CD4-positive, alpha-beta T cell treated with Interleukin-1 beta for 1 hour (primary cell): ENCODE results near the gene TBC1D1.

ENCODE experiments used
- DNase-seq, 2 donors: peaks; one replicate each; pipeline ENCODE4 v3.0.0-alpha.2; 2020 to 2022

TBC1D1 gene

DNA sequence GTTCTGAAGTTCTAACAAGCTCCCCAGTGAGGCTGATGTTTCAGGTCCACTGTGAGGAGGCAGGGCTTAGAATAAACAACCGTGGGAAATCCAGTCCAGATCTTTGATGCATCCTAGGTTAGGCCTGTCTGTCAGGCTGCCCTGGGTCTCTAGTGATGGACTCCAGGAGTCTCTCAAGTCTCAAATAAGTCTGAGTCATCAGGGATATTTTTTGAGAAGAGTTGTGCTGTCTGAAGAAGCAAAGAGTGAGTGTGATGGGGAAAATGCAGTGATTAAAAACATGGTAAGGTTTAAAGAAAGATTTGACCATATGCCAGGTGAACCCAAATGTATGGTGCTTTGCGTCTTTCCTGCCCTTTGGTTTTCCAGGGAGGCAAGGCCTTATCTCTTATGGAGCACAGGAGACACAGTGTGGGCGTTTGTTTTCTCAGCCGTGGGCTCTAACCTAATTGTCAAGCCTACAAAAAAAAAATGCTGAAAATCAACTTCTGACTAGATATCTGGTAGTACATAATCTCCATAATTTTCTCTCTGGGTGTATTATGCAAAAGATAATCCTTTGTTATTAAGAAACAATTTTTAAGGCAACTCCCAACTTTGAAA, 170.0 kb downstream of the TBC1D1 start:
- DNase-seq, result no peak

DNA sequence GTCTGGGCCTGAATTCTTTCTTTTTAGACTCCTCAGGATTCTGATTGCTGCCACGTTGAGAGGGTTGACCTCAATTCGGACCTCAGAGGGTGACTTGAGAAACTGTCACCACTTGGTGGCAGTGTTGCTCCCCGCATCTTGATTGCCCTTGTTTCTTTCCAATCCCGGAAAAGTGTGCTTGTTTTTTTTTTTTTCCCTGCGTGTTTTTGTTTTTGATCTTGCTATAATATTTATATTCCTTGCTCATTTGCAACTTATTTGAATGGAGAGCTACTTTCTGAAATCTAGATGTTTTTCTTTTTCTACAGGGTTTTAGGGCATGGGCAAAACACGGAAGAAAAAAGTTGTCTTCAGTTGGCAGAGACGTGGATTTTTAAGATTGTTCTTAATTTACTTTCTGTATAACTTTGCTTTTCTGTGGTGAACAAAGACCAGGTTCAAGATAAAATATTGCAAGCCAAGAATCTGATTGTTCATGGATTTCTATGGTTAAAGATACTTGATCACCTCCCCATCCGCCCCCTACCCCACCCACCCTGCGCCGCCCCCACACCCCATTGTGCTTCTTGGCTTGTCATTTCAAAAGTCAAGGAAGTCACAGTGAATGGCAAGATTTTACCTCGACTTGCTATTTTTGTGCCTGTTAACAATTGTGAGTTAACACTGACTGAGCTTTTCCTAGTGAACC, 171.3 kb downstream of the TBC1D1 start:
- DNase-seq, result peak; percentile 62 to 64

DNA sequence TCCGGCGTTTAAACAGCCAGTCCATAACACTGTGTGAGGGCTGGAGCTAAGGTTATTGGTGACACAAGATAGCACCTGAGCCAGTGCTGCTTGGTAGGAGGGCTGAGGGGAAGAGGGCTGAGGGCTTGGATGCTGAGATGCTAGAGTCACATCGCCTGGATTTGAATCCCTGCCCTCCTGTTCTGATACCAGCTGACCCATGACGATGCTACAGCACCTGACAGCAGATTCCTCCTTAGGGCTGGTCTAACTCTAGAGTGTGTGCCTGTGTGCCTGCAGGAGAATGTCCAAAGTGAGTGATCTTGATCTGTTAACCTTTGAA, 171.9 kb downstream of the TBC1D1 start:
- no peak for DNase-seq

DNA sequence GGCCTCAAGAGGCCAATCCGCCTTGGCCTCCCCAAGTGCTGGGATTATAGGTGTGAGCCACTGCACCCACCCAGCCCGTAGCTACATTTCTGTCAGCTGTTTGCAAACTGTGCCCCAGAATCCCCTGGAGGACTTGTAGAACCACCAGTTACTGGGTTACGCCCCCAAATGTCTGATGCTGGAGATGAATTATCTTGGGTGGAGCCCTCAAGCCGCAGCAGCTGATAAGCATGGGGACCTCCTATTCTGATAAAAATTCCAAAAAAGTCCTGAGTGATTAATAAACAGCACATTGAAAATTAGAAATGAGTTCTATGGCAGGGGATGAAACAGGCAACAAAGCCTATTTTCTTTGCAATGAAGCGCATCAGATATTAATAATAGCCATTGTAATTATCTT, 174.3 kb downstream of the TBC1D1 start:
- no peak for DNase-seq

DNA sequence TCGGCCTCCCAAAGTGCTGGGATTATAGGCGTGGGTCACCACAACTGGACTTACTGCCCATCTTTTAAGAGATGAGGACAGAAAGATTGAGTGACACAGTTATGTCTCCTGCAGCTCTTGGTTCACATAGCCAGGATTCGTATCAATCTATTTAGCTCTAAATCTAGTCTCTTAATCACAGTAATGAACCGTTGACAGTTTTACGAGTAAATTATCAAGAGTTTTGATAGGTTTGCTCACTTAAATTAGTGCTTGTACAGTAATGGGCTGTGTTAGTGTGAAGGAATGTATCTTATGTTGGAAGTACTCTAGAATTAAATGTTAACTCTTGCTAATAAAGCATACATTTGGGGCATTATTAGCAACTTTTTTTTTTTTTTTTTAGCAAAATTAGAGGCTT, 175.0 kb downstream of the TBC1D1 start:
- DNase-seq, result no peak

DNA sequence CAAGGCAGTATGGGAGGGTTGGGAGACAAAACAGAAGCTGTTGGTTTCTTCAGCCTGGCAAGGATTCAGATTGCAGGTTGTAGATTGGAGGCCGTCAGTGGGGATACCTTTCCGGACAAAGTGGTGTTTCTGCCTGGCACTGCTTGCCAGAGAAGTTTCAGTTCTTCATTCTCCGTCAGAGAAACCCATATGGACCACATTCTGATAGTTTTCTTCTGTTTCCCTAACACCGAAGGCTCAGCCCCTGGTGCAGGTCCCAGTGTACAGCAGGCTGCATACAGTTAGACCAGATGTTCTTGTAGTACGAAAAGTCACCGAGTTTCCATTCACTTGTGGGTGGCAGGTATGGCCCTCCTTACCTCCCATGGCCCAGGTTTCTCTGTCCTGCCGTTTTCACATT, 176.6 kb downstream of the TBC1D1 start:
- DNase-seq, result peak in 1 of 2 donors; percentile 19

DNA sequence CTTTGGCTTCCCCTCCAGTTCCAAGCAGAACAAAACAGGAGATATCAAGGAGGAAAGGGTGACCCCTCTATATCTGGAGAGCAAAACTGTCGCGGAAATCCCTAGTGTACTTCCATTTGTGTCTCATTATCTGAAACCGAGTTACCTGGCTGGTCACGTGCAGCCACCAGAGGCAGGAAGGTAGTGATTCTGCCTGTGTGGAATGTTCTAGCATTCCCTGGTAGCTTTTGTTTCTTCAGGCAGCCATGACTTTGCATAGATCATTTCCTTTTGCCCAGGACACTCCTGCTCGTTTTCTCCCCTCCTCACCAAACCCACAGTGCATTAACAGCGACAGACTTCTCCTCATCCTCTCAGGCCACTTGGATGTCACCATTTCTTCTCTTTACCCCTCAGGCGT, 177.2 kb downstream of the TBC1D1 start:
- DNase-seq, result no peak

DNA sequence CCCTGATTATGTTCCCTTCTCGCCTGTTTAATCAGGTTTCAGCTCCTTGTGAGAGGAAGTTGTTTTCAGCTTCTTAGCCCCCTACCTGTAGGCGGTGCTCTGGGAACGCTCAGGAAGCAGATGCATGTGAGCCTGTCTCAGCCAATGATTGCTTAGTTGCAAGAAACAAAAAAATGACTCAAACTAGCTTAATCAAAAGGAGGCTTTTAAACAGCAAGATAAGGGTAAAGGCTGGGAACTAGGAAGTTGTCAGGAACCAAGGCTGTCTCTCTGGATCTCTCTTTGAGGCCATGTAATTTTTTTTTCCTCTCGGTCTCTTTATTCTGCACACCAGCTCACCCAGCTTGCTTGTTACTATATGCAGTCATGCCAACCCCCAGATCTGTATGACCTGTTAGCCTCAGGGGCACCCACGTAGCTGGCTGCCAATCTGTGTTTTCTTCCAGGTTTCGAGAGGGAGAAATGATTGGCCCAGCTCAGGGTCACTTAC, 178.4 kb downstream of the TBC1D1 start:
- peak; percentile 25 to 28 for DNase-seq

DNA sequence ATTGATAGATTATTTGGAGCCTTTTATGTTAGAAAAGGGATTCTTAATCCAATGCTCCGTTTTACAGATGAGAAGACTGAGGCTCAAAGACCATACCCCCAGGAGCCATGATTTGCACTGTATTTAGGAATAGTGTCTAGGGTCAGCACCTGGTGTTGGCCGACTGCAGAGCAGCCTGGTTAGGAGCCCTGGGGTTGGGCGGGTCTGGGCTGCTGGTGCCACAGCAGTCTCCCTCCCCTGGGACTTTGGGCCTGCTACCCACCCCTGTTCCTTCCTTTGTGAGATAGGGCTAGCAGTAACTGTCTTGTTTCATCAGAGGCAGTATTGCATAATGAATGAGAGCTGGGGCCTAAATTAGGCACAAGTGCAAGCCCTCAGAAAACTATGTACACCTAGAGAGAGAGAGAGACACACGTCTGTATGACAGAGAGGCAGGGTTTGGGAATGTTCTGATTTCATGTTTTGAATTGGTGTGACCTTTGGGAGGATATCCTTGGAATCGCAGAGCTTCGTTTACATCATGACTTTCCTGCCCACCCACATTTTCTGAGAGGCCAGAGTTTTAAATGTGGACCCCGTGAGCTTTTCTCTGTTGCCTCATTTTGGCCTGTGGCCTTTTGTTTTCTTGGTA, 181.0 kb downstream of the TBC1D1 start:
- peak in 1 of 2 donors; percentile 20 for DNase-seq

DNA sequence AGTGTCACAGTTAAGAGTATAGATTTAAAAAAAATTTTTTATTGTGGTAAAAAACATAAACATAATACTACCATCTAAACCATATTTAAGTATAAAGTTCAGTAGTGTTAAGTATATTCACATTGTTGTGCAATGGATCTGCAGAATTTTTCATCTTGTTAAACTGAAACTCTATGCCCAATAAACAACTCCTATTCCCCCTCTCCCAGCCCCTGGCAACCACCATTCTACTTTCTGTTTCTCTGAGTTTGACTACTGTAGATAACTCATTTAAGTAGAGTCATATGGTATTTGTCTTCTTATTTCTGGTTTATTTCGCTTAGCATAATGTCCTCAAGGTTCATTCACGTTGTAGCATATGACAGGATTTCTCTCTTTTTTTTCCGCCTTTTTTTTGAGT, 181.7 kb downstream of the TBC1D1 start:
- DNase-seq, result no peak

DNA sequence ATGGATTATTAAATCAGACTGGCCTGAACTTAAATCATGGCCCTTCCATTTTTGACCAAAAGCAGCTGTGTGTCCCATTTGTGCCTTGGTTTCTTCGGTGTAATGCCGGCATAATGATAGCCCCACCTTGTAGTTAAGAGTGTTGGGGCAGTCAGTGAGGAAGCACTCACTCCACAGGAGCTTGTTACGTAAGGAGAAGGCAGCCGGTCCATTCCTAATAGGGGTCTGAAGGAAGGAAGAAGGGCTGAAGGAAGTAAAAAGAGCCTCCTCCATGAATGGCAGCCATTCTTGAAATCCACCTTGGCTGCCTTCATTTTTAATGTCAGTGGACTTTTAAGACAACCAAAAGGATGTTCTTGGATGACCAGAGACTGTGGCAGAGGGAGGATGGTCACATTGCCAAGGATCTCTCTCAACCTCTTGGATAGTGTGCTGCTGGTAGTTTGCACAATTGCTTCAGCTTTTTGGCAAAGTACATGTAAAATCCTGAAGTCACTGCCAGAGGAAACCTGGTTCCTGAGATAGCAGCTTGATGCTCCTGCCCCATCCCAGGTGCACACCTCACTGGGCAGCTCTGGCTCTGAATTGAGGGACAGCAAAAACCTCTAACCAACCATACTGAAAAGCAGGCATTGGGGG, 182.8 kb downstream of the TBC1D1 start:
- DNase-seq, result no peak

DNA sequence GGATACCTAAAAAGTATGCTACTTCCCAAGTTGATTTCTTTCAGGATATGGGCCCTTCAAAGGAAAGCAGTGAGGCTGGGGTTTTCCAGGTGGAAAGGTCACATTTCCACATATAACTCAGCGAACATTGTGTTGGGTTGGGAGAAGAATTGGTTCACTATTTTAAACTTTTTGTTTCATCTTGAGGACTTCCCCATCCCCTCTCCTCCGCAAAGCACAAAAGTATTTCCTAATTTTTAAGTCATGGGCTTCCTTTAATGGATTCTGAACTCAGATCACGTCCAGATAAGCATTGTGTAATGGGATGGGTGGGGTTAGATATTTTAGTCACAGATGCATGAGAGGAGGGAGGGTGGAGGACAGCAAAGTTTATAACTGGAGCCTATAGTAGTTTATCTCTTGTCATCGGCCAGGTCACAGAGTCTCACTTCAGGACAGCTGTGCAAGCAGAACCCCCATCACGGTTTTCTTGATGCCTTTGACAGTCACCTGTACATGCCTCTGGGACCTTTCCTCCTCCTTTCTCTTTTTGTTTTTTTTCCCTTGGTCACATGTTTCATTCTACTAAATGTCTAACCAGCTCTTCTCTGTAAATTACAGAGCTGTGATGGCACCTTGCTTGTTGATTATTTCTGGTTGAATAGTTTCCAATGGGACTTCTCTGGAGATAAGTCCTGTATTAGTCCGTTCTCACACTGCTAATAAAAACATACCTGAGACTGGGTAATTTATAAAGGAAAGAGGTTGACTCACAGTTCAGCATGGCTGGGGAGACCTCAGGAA, 184.7 kb downstream of the TBC1D1 start:
- peak; percentile 14 to 31 for DNase-seq

DNA sequence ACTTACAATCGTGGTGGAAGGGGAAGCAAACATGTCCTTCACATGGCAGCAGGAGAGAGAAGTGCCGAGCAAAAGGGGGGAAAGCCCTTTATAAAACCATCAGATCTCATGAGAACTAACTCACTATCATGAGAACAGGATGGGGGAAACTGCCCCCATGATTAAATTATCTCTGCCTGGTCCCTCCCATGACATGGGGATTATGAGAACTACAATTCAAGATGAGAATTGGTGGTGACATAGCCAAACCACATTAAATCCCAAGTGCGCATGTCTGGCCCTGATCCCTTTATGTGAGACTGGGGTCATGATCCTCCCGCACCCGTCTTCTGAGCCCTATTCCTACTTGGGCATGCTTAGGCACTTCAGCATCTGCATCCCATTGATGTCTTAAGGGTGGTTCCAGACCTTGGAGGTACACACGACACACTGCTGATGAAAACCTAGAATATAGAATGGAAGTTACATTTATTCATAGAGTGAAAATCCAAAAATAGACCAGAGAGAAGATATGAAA, 185.3 kb downstream of the TBC1D1 start:
- no peak for DNase-seq

DNA sequence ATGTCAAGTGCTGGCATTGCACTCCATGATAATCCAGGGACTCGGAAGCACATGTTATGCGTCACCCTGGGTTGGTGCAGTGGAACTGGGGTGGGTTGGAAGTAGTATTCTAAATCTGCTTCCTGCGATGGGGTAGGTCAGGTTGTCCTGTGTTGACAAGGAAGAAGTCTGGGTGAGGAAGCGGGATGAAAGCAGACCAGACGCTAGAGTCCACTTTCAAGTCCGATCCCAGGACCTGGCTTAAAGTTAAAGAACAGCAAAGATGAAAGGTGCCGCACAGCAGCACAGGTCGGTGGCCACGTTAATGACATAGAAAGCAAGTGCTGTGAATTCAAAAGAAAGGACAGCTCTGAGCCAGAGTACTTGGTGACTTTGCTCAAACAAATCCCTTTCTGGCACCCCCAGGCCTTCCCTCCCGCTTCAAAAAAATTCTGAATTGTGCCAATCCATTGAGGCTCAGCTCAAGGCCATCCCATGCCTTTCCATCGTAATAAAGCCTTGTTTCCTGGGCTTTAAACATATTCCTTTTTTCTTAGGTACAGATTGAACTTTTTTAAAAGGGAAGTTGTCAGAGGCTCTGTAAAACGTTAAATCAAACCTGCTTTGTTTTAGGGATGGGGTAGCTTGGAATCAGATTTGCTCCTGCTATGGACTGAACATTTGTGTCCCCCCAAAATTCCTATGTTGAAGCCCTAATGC, 187.1 kb downstream of the TBC1D1 start:
- DNase-seq, result no peak

DNA sequence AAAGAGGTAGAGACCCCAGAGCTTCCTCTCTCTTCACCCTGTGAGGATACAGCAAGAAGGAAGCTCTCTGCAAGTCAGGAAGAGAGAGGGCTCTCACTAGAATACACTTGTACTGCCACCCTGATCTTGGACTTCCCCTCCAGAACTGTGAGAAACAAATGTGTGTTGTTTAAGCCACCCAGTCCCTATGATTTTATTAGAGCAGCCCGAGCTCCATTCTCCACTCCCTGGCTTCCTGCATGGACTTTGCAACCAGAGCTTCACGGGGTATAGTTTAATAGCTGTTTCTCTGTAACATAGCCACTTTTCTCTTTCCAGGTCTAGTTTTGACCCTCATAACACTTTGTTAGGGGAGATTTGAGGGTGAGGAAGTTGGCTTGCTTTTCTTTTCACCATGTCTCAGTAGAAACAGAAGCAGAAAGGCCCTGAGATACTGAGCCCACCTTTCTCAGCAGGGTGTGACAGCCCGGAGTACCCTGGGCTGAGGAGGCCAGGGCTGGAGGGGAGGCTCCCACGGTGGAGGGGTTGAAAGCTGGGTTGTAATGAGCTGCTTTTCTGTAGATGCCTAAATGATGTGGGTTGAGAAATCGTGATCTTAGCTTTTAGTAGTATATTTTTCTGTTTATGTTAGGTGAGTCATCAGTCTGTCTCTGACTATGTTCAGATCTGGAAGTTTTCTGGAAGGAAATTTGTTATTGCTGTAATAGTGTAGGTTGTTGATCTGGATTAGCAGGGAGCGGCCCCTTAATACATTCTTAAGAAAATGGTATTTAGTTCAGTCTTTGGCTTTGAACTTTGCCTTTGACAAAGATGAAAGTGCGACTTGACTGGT, 187.9 kb downstream of the TBC1D1 start:
- no peak for DNase-seq

DNA sequence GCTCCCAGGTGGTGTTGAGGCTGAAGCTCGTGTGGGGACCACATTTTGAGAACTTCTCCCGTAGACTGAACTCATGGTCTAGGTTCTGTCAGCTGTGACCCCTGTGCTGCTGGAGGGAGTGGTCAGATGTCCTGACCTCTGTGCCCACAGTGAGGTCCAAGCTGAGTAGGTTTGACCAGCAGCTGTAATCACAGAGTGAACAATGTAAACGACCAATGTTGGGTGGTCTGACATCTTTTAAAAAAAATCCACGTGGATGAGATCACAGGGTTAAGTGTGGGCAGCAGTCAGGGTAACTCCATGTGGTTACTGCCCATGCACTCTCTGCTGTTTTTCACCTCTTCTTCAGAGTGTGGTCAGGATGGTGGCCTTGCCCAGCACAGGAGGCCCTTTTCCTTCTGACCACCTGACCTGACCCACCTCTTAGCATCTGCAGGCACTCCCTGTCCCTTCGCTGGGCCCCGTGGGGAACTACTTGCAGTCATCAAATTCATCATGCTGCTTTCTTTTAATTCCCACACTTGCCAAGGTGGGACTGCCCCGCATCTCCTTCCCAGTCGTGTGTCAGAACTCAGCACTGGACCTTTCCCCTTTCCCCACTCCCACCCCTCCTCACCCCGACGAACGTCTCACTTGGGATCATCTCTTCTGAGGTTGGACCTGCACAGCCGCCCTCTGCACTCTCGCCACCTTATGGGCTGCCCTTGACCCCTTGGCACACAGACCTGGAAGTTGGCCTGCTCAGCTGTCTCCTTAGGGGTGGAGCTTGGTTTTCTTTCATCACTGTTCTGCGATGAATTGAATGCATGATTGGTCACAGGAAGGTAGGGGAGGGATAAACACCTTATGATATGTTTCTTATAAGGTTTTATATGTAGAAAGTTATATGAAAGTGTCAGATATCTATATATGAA, 189.4 kb downstream of the TBC1D1 start:
- DNase-seq, result no peak

DNA sequence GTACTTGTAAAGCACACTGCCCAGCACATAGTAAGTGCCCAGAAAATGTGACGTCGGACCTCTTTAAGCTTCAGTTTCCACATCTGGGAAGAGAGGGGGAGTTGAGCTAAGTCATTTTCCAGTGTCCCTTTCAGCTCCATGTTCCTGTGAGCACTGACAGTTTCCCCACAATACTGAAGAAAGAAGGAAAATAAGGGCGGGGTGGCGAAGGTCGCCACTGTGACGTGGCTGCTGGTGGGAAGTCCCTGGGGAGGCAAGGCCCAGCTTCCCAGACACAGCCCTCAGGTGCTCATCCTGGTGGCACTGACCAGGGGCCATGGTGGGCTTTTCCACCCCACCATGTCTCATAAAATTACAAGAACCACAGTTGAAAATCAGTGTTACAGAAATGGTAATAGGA, 191.1 kb downstream of the TBC1D1 start:
- DNase-seq, result no peak

DNA sequence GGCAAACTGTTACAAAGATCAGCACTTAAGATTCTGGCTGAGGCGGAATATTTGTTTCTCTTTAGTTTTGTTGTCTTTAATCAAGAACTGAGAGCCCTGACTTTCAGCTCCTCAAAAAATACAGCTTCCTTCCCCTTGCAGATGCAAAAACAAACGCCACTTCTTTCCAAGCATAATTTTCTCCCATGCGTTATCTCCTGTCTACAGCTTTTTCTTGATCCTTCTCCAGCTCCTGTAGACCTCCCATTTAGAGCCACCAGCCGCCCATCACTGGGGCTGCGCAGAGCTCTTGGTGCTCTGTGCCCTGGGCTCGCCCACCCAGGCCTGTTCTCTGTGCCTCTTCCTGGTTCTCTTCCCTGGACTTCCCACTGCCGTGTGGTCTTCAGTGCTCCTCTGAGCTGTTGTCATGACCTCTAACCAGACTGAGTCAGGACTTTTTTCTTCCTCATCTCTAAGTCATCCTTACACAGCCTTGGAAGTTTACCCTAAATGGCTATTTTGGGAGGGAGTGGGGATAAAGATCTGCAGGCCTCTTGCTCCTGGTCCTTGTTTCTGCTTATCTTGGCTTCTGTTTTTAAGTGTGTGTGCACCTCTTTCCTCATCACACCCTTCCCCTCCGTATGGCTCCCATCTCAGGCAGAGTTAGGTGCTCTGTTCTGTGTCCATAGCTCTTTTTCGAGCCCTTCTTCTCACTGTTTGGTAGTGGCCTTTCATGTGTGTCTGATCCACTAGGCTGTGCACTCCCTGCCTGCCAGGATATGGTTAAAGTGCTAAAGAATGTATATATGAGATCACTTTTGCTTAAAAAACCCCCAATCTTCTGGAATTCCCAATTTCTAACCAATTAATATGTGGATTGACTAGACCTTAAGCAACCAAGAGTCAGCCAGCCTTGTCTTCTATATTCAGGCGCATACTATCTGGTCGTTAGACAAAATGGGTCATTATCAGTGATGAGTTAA, 191.8 kb downstream of the TBC1D1 start:
- no peak for DNase-seq
